Stimulated activated naive CD8-positive, alpha-beta T cell treated with anti-CD3 and anti-CD28 coated beads, Interleukin-15, Interleukin-2, amounts not matched to agents 100 ng/mL and 50 ng/mL, for 24 hours (primary cell): ENCODE results near the gene ERBB4.
"Not testable (repeated sequence)": the region's sequence is repeated elsewhere in the genome, so short reads cannot be mapped to it uniquely, and the experiment has no call there.

ENCODE experiments used
- H3K27ac Mint-ChIP-seq: one replicate; pipeline ENCODE4 v1.8.0; 2021; ENCODE audit warnings: mild to moderate bottlenecking, mixed read lengths
- H3K27me3 Mint-ChIP-seq: one replicate; pipeline ENCODE4 v1.8.0; 2021; ENCODE audit warnings: mixed read lengths
- H3K36me3 Mint-ChIP-seq: one replicate; pipeline ENCODE4 v1.8.0; 2021; ENCODE audit warnings: low read depth, mixed read lengths
- H3K4me1 Mint-ChIP-seq: one replicate; pipeline ENCODE4 v1.8.0; 2021; ENCODE audit warnings: low read depth, mixed read lengths
- H3K4me3 Mint-ChIP-seq: one replicate; pipeline ENCODE4 v1.8.0; 2021; ENCODE audit warnings: mild to moderate bottlenecking, mixed read lengths
- H3K9me3 Mint-ChIP-seq: one replicate; pipeline ENCODE4 v1.8.0; 2021; ENCODE audit warnings: mixed read lengths

The ERBB4 gene

DNA sequence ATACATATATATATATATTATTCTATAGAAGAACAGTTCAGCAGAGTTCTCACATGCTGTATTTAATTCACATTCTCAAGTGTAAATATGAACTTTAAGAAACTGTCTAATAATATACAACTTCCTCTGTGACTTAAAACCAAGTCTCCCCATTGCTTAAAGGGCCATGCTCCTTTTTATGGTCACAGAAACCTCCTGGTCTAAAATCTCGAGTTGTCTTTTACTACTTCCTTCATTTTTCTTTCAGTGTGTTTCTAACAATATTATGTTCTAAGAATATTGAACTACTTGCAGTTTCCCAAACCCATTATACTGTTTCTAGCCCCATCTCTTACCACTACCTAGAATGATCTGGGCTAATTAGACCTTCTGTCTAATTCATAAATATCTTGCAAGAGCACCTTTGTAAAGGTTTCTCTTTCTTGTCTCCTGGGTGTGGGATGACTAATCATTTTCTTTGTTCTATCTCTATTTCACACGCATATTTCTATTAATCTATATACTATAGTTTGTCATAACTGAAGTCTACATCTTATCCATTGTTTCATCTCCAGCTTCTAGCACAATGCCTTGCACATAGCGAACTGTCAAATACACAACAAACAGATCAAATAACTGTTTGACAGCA is 48.8 kb downstream of the ERBB4 start:
- no peaks in the 10 kb centered on the region for H3K9me3 Mint-ChIP-seq
- no peaks in the 10 kb centered on the region for H3K36me3 Mint-ChIP-seq
- H3K27me3 Mint-ChIP-seq: no peaks in the 10 kb centered on the region
- H3K27ac Mint-ChIP-seq: no peak overlapping the region
- no peaks in the 10 kb centered on the region for H3K4me1 Mint-ChIP-seq
- H3K4me3 Mint-ChIP-seq: no peak overlapping the region

DNA sequence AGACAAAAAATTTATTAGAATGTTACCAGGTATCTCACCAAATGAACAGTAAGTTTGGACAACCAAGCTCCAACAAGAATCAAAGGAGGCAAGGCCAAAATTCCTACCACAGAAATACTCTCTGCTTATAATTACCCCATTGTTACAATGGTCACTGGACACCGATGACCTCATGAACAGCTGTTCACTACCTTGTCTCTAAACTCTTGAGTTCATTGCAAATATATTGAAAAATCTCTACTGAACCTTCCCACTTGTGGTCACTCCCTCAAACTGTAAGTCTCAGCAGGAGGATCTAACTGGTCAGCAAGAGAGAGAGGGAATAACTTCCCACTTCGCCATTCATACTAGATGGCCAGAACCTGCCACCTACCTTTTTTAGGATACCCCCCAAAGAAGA is 50.0 kb downstream of the ERBB4 start:
- no peak overlapping the region for H3K27ac Mint-ChIP-seq
- no peaks in the 10 kb centered on the region for H3K27me3 Mint-ChIP-seq
- no peaks in the 10 kb centered on the region for H3K36me3 Mint-ChIP-seq
- no peaks in the 10 kb centered on the region for H3K9me3 Mint-ChIP-seq
- no peaks in the 10 kb centered on the region for H3K4me1 Mint-ChIP-seq
- no peak overlapping the region for H3K4me3 Mint-ChIP-seq

DNA sequence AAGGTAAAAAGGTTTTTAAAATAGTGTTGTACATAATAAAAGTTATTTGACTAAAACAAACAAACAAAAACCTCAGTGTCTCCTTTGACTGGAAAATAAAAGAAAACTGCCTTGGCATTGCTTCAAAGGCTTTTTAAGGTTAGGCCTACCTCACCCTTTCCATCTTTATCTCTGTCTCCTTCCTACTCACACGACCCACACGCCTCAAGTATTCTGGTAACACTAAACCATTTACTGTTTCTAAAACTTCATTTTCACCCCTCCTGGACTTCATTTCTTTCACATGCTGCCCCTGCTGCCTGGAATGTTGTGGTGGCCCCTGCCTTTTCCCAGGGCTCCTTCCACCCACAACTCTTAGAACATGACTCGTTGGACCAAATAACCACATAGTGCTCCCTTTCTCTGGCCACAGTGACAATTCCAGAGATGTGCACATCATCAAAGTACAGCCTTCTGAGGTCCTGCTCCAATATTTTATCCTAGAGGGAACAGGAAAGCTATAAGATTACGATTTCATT is 54.0 kb downstream of the ERBB4 start:
- no peaks in the 10 kb centered on the region for H3K36me3 Mint-ChIP-seq
- no peaks in the 10 kb centered on the region for H3K9me3 Mint-ChIP-seq
- H3K4me1 Mint-ChIP-seq: no peaks in the 10 kb centered on the region
- H3K27me3 Mint-ChIP-seq: no peaks in the 10 kb centered on the region
- H3K4me3 Mint-ChIP-seq: no peak overlapping the region
- H3K27ac Mint-ChIP-seq: no peak overlapping the region

DNA sequence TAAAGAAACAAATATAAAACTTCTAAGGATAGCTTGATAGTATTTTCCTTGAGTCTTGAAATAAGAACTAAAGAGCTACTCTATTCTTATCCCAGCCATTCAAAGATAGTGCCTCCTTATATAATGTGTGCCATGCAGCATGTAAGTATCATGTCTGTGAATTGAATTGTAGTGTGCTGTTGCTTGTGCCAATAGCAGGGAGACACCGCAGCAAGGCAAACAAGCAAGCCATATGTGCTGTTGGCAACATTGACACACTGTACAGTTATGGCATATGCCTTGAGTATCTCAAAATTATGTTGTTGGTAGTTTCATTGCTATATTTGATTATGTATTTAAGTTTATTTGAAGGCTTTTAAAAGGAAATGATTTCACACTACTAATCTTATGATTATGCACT is 58.2 kb downstream of the ERBB4 start:
- Mint-ChIP-seq H3K4me1 (no peaks in the 10 kb centered on the region), H3K9me3 (no peaks in the 10 kb centered on the region), H3K27me3 (no peaks in the 10 kb centered on the region), H3K4me3 (no peak overlapping the region), H3K36me3 (no peaks in the 10 kb centered on the region), H3K27ac (no peak overlapping the region)

DNA sequence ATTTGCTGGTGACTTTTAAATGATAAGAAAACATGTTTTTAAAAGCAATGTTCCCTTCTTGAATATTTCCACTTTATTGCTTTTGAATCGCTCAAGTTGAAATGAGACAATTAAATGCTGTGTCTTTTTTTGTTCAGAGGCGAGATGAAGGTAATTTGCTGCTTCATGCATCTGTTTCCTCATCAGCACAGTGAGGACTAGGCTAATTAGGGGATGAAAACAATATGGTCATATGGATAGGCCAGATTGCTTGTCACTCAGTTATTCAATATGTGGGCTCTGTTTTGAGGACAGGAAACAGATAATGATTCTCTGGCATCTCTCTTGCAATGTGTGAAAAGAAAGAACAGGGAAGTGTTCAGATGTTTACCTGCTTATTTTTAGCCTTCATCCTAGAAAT is 61.0 kb downstream of the ERBB4 start:
- Mint-ChIP-seq H3K4me1 (no peaks in the 10 kb centered on the region), H3K4me3 (no peak overlapping the region), H3K27ac (no peak overlapping the region), H3K36me3 (no peaks in the 10 kb centered on the region), H3K9me3 (no peaks in the 10 kb centered on the region), H3K27me3 (no peaks in the 10 kb centered on the region)

DNA sequence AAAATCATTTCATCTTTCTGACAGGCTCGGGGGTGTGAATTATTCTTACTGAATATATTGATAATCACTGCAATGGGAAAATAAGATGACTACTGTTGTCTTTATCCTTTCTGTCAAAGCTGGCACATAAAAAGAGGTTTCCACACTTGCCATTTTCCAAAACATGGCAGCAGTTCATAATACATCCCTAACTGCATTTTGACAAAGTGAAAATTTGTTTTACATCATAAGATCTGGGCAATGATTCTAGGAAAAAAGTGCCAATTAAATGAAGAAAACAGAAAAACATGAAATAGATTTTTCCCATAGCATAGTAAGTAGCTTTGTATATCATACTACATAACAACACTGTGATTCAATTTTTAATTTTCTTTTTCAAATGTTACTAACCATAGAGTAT is 65.4 kb downstream of the ERBB4 start:
- Mint-ChIP-seq H3K27ac (no peak overlapping the region), H3K9me3 (no peaks in the 10 kb centered on the region), H3K27me3 (no peaks in the 10 kb centered on the region), H3K36me3 (no peaks in the 10 kb centered on the region), H3K4me3 (no peak overlapping the region), H3K4me1 (no peaks in the 10 kb centered on the region)

DNA sequence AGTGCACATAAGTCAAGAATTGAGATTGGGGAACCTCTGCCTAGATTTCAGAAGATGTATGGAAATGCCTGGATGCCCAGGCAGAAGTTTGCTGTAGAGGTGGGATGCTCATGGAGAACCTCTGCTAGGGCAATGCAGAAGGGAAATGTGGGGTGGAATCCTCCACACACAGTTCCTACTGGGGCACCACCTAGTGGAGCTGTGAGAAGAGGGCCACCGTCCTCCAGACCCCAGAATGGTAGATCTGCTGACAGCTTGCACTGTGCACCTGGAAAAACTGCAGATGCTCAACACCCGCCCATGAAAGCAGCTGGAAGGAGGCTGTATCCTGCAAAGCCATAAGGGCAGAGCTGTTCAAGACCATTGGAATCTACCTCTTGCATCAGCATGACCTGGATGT is 71.1 kb downstream of the ERBB4 start:
- H3K4me1 Mint-ChIP-seq, H3K27ac Mint-ChIP-seq, H3K9me3 Mint-ChIP-seq, H3K36me3 Mint-ChIP-seq, H3K4me3 Mint-ChIP-seq, H3K27me3 Mint-ChIP-seq: not testable (repeated sequence)

DNA sequence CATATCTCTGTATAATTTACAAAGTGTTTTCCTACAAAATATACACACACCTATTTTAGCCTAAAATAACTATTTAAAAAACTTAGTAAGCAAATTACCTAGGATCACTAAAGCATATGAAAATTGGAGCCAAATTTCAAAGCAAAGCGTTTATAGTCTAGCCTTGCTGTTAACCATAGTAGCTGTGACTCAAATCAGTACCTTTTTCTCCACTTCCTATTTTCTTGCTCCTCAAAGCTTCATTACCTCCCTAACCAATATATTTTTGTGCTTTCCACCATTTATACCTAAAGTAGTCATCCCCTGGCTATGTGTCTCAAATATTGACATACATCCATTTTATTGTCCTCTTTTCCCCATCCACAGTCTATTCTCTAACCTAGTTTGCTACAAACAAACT is 73.1 kb downstream of the ERBB4 start:
- H3K9me3 Mint-ChIP-seq: peaks cover 6% of the 10 kb centered on the region
- no peaks in the 10 kb centered on the region for H3K36me3 Mint-ChIP-seq
- H3K27me3 Mint-ChIP-seq: no peaks in the 10 kb centered on the region
- H3K4me1 Mint-ChIP-seq: no peaks in the 10 kb centered on the region
- H3K27ac Mint-ChIP-seq: no peak overlapping the region
- no peak overlapping the region for H3K4me3 Mint-ChIP-seq

DNA sequence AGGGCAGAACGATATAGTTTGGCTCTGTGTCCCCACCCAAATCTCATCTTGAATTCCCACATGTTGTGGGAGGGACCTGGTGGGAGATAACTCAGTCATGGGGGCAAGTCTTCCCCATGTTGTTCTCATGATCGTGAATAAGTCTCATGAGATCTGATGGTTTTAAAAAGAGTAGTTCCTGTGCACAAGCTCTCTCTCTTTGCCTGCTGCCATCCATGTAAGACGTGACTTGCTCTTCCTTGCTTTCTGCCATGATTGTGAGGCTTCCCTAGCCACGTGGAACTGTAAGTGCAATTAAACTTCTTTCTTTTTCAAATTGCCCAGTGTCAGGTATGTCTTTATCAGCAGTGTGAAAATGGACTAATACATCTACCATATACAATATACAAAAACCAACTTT is 76.9 kb downstream of the ERBB4 start:
- not testable (repeated sequence) for H3K36me3 Mint-ChIP-seq, H3K4me3 Mint-ChIP-seq, H3K27ac Mint-ChIP-seq, H3K27me3 Mint-ChIP-seq, H3K4me1 Mint-ChIP-seq, H3K9me3 Mint-ChIP-seq

DNA sequence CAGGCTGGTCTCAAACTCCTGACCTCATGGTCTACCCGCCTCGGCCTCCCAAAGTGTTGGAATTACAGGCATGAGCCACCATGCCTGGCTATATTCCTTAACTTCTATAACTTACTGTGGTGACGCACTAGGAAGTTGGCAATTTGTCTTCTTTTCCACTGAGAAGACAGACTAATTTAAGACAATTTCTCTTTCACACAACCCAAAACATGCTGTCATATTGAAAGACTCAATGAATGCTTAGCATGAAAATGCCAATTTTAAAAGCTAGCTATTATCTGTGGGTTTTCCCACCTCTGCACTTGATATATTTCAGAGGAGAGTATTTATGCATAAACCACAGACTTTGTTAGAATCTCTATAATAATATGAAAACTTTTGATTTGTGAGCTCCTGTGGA is 84.5 kb downstream of the ERBB4 start:
- Mint-ChIP-seq H3K4me3 (no peak overlapping the region), H3K27ac (no peak overlapping the region), H3K9me3 (no peaks in the 10 kb centered on the region), H3K27me3 (no peaks in the 10 kb centered on the region), H3K4me1 (no peaks in the 10 kb centered on the region), H3K36me3 (no peaks in the 10 kb centered on the region)

DNA sequence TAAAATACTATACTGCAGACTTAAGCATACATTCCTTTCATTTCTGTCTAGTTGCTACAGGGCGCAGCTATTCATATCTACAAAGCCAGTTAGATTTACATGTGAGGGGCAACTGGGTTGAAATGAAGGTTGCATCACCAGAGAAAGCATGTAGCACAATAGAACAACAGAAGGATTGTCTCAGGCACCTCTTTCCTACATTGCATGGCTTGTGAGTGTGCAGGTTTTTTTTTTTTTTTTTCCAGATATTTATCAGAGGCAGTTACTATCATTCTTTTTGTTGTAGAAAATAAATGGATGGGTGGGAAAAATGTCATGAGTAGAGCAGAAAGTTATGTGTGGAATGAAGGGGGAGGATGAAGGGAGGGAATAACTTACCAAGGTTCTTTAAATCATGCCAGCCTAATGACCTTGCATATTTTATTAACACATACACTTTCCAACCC is 86.8 kb downstream of the ERBB4 start:
- Mint-ChIP-seq H3K27ac (no peak overlapping the region), H3K4me3 (no peak overlapping the region), H3K27me3 (no peaks in the 10 kb centered on the region), H3K36me3 (no peaks in the 10 kb centered on the region), H3K9me3 (no peaks in the 10 kb centered on the region), H3K4me1 (no peaks in the 10 kb centered on the region)

DNA sequence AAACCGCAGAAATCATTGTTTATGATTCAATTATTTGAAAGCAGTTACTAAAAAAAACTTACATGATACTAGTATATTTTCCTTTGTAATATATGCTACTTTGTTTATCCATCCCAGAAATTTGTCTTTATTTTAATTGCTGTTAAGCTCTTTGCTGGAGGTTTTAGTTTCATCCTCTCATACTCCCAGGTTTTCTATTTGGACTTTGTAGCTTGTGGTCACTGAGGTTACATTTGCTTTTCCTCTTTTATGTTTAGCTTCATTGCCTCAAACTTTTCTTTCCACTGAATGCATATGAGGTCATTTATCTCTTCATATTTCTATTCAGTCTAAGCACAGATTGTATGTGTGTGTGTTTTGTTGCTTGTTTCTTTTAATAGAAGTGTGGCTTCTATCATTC is 89.9 kb downstream of the ERBB4 start:
- H3K4me1 Mint-ChIP-seq: no peaks in the 10 kb centered on the region
- H3K4me3 Mint-ChIP-seq: no peak overlapping the region
- H3K9me3 Mint-ChIP-seq: no peaks in the 10 kb centered on the region
- no peaks in the 10 kb centered on the region for H3K36me3 Mint-ChIP-seq
- H3K27ac Mint-ChIP-seq: no peak overlapping the region
- H3K27me3 Mint-ChIP-seq: no peaks in the 10 kb centered on the region

DNA sequence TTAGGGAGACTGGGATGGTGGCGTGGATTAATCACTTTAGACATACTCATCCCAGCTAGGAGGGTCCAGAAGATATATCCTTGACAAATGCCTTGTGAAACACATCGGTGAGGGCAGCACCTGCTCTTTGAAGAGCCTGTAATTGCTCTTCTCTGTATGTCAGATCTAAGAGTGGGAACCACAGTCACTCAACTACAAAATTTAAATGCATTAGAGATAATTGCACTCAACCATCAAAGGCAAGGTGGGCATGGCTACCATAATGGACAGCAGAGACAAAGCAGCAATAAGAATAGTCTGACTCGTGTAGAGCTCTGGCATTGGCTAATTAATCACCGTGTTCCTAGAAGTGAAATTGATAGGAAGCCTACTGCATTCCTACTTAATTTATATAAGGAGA is 96.8 kb downstream of the ERBB4 start:
- no peaks in the 10 kb centered on the region for H3K4me1 Mint-ChIP-seq
- H3K4me3 Mint-ChIP-seq: no peak overlapping the region
- no peak overlapping the region for H3K27ac Mint-ChIP-seq
- H3K9me3 Mint-ChIP-seq: peaks cover 12% of the 10 kb centered on the region
- H3K27me3 Mint-ChIP-seq: no peaks in the 10 kb centered on the region
- no peaks in the 10 kb centered on the region for H3K36me3 Mint-ChIP-seq

DNA sequence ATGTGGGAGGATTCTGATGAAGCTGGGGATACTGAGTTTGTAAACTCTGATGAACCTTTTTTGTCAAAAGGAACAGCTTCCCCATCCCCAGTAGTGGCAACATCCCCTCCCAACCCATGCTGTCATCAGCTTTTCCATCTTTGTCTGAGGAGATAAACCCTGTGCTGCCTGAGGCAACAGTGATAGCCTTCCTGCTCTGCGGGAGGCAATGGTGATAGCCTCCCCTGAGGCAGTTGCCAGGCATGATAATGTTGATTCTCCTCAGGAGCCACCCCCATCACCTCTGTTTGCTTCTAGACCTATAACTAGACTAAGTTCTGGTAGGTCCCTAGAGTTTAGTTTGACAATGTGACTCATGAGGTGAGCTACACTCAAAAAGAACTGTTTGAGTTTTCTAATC is 97.5 kb downstream of the ERBB4 start:
- peaks cover 12% of the 10 kb centered on the region for H3K9me3 Mint-ChIP-seq
- H3K27ac Mint-ChIP-seq: no peak overlapping the region
- H3K27me3 Mint-ChIP-seq: no peaks in the 10 kb centered on the region
- no peaks in the 10 kb centered on the region for H3K4me1 Mint-ChIP-seq
- no peaks in the 10 kb centered on the region for H3K36me3 Mint-ChIP-seq
- H3K4me3 Mint-ChIP-seq: no peak overlapping the region

DNA sequence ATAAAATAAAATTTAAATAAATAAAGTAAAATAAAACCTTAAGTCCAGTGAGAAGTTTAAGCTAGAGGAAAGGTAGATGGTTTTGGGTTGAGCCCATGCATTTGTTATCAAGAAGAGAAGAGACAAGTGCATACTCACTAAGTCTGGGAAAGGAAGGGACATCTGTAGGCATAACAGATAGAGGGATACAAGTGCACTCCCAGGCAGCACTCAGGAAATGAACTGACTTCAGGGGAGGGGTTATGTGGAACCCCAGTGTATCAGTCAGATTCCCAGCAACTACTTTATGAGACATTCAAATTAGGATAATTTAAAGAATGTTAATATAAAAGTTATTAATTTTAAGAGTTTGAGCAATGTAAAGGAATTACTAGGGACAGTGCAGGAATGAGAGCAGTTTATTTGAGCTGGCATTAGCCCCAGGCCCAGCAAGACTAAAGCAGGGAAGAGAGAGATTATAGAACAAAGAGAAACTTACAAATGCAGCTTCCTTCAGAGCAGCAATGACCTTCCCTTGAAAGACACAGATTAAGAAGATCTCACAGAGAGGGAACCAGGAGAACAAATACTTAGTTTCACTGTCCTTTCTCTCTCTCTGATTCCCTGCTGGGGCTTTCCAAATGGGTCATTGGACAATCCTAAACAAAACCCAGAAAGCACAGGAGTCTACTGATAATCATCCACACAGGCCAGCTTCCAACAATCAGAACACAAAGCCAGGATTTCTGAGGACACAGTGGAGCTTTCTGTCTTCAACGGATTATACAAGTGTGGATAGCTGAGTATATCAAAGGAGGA is 109.7 kb downstream of the ERBB4 start:
- Mint-ChIP-seq H3K4me1 (no peaks in the 10 kb centered on the region), H3K9me3 (no peaks in the 10 kb centered on the region), H3K27ac (no peak overlapping the region), H3K4me3 (no peak overlapping the region), H3K36me3 (no peaks in the 10 kb centered on the region), H3K27me3 (no peaks in the 10 kb centered on the region)

DNA sequence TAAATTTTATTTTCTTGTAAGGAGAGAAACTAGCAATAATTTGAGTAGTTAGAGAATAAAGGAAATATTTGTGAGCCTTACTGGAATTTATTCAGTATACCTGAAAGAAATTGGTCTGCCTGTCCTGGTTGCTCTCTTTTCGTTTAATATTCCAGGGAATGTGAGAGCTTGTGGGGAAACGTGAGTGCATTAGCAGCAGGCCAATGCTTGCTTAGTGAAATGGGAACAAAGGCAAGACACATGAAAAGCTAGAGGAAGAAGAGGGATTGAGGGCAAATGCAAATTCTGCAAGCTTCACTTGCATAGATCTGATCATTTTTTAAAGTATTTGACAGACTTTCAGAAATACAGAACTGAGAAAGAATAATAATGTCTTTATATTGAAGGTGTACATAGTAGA is 111.0 kb downstream of the ERBB4 start:
- Mint-ChIP-seq H3K36me3 (no peaks in the 10 kb centered on the region), H3K27ac (no peak overlapping the region), H3K4me3 (no peak overlapping the region), H3K9me3 (no peaks in the 10 kb centered on the region), H3K4me1 (no peaks in the 10 kb centered on the region), H3K27me3 (no peaks in the 10 kb centered on the region)
